ENCODE results near the gene TP53I13. TPM values are rescaled to one million over a fixed set of nuclear protein-coding genes. Genes with fewer than 3 reads are reported as not detected.

TP53I13 gene
- total RNA-seq, 1 donor from 2014 or later = 31.7 TPM

DNA sequence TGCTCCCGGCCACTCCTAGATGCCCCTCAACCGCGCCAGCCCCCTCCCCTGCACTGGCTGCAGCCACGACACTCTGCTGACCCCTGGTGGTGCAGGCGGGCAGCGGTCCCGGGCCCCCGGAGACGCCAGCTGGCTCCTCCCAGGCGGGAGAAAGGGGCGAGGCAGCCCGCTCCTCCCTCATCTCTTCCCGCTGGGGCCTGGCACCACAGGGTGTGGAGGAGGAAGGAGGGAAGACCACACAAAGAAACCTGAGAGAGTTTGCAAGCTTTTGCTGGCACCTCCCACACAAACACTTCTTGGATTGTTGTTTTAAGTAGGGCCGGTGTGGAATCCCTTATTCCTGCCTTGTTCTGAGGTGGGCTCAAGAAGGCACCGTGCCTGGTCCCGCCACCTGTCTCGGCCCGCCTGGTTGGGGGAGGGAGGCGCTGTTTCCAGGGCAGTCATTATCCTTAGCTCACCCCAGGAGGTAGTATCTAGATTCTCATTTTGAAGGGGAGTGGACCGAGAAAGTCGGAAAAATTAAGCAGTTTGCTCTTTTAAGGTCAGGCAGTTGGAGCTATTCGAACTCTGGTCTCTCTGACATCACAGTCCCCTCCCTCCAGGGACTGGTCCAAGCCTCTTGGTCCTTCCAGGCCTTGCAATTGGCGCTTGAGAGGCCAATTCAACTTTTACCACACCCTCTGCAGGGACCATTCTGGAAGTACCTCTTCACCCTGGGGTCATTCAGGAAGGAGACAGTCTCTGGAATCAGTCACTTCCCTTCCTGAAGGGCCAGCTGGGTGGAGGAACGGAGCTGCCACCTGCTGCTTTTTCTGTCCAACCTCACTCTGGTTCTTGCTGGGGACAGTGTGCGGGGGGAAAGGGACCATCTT lies 23.5 kb downstream of the TP53I13 start:
- Mint-ChIP-seq H3K4me3 (ENCODE audit: unreplicated experiment) (peak overlapping the region; percentile 83), H3K27ac (ENCODE audit: unreplicated experiment) (peak overlapping the region; percentile 92), H3K4me1 (ENCODE audit: low read depth, unreplicated experiment) (peaks cover 10% of the 10 kb centered on the region), H3K27me3 (ENCODE audit: low read depth, unreplicated experiment) (no peaks in the 10 kb centered on the region), H3K36me3 (ENCODE audit: low read depth, unreplicated experiment) (no peaks in the 10 kb centered on the region), H3K9me3 (ENCODE audit: unreplicated experiment) (no peaks in the 10 kb centered on the region)
- H3K4me1 ChIP-seq (ENCODE audit: insufficient read depth, low read length) = peaks cover 59% of the 10 kb centered on the region
- H3K36me3 ChIP-seq (ENCODE audit: insufficient read depth, low read length) = no peaks in the 10 kb centered on the region
- peak overlapping the region; percentile 60 for H3K27ac ChIP-seq (ENCODE audit: low read depth, low read length)
- H3K79me2 ChIP-seq (ENCODE audit: insufficient read depth, low read length) = peaks cover 23% of the 10 kb centered on the region
- H3K9me3 ChIP-seq (ENCODE audit: insufficient read depth, low read depth, low read length) = no peaks in the 10 kb centered on the region
- peak overlapping the region; percentile 91 for H3K4me2 ChIP-seq (ENCODE audit: low read length)
- H4K20me1 ChIP-seq (ENCODE audit: insufficient read depth, low read length) = peaks cover 52% of the 10 kb centered on the region
- TF ChIP-seq EZH2 (IDR thresholded peaks at IDR 0.05; ENCODE audit: insufficient read depth, low read length) = no peak
- TF ChIP-seq, protein P1, sequence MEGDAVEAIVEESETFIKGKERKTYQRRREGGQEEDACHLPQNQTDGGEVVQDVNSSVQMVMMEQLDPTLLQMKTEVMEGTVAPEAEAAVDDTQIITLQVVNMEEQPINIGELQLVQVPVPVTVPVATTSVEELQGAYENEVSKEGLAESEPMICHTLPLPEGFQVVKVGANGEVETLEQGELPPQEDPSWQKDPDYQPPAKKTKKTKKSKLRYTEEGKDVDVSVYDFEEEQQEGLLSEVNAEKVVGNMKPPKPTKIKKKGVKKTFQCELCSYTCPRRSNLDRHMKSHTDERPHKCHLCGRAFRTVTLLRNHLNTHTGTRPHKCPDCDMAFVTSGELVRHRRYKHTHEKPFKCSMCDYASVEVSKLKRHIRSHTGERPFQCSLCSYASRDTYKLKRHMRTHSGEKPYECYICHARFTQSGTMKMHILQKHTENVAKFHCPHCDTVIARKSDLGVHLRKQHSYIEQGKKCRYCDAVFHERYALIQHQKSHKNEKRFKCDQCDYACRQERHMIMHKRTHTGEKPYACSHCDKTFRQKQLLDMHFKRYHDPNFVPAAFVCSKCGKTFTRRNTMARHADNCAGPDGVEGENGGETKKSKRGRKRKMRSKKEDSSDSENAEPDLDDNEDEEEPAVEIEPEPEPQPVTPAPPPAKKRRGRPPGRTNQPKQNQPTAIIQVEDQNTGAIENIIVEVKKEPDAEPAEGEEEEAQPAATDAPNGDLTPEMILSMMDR (IDR thresholded peaks at IDR 0.05; ENCODE audit: insufficient read depth, low read depth, low read length) = peak; percentile 70
- peak overlapping the region; percentile 63 for H3K9ac ChIP-seq (ENCODE audit: low read length)
- FAIRE-seq (no peak), DNase-seq (ENCODE audit: low read depth) (no peak)
- peak overlapping the region; percentile 84 for H2AFZ ChIP-seq (ENCODE audit: low read depth, low read length)
- peak overlapping the region; percentile 47 for H3K4me3 ChIP-seq (ENCODE audit: insufficient read depth, low read depth, low read length)
- peaks cover 6% of the 10 kb centered on the region for H3K27me3 ChIP-seq (ENCODE audit: insufficient read depth, low read length)

- Mint-ChIP-seq H3K27me3 (ENCODE audit: low read depth, unreplicated experiment) (no peaks in the 10 kb centered on the region), H3K27ac (ENCODE audit: unreplicated experiment) (peak within 1 kb of the TSS; percentile 69), H3K4me3 (ENCODE audit: unreplicated experiment) (peak within 1 kb of the TSS; percentile 84), H3K36me3 (ENCODE audit: low read depth, unreplicated experiment) (no peaks in the 10 kb centered on the region), H3K4me1 (ENCODE audit: low read depth, unreplicated experiment) (peaks cover 8% of the 10 kb centered on the region), H3K9me3 (ENCODE audit: unreplicated experiment) (no peaks in the 10 kb centered on the region)
- FAIRE-seq = no peak
- H3K36me3 ChIP-seq (ENCODE audit: insufficient read depth, low read length) = no peaks in the 10 kb centered on the region
- peaks cover 12% of the 10 kb centered on the region for H3K27me3 ChIP-seq (ENCODE audit: insufficient read depth, low read length)
- peak within 1 kb of the TSS; percentile 85 for H2AFZ ChIP-seq (ENCODE audit: low read depth, low read length)
- DNase-seq (ENCODE audit: low read depth) = no peak
- H3K4me1 ChIP-seq (ENCODE audit: insufficient read depth, low read length) = peaks cover 49% of the 10 kb centered on the region
- H3K27ac ChIP-seq (ENCODE audit: low read depth, low read length) = no peak within 1 kb of the TSS
- peaks cover 16% of the 10 kb centered on the region for H3K79me2 ChIP-seq (ENCODE audit: insufficient read depth, low read length)
- H3K4me2 ChIP-seq (ENCODE audit: low read length) = peak within 1 kb of the TSS; percentile 91
- TF ChIP-seq, protein P1 (IDR thresholded peaks at IDR 0.05; ENCODE audit: insufficient read depth, low read depth, low read length) = no peak
- no peak for TF ChIP-seq EZH2 (IDR thresholded peaks at IDR 0.05; ENCODE audit: insufficient read depth, low read length)
- no peaks in the 10 kb centered on the region for H3K9me3 ChIP-seq (ENCODE audit: insufficient read depth, low read depth, low read length)
- peak within 1 kb of the TSS; percentile 57 for H3K4me3 ChIP-seq (ENCODE audit: insufficient read depth, low read depth, low read length)
- H3K9ac ChIP-seq (ENCODE audit: low read length) = peak within 1 kb of the TSS; percentile 31
- H4K20me1 ChIP-seq (ENCODE audit: insufficient read depth, low read length) = peaks cover 50% of the 10 kb centered on the region
Observed at GRCh38 chr17:29592850-29593551, 24.5 kb downstream of the TP53I13 start, which contains the start of gene ANKRD13B. TSS of gene ANKRD13B (plus strand) at chr17:29593132. CDS start at chr17:29593622, 490 bp downstream.

All from astrocyte (in vitro differentiated cells and primary cell).